ENCODE data around the gene VCAN. TPM values are rescaled to one million over a fixed set of nuclear protein-coding genes. Genes with fewer than 3 reads are reported as not detected.
A peak's percentile ranks its signal among the peaks of the same experiment; 100 is the strongest.

Gene VCAN
- total RNA-seq, 6 donors from 2014 or later, result 73.3 to 254 (median 121) TPM

DNA sequence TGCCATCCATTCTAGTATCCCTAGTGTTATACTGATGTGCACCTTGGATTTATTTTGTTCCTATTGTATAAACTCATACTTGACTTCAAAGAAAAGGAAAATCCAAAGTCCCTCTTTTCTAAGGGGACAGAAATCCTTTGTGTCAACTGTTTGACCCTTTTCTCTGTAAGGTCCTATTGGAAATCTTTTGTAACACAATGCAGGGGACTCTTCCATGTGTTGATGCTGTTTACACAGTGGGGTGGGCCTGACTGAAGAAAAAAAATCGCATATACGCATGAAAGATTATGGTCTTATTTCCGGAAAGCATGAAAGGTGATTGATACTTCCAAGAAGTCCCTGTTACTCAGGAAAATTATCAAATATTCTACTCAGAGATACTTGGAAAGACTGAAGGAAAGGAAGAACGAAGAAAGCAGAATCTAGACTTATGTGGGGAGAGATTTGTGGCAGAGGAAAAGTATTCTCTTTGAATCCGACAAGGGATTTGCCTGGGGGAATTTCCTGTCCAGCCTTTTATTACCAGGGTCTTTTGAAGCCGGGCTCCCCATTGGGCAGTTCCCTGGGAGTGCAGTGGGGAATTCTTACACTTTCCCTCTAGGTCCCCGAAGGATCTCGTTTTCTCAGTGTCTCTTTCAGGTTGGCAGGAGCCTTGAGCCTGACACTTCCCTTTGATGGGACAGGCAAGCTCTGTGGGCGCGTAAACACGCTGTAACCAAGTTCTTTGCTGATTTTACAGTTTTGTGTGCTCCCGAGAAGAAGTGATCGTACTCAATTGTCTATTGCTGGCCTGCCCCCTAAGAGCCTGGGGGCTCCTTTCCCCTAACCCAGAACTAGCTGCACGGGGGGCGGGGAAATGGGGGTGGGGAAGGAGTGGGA is 779 bp upstream of the VCAN start:
- Histone ChIP-seq H3K27ac (peak overlapping the region in 3 of 4 donors; percentile 7 to 74 (median 72)), H3K4me3 (peak overlapping the region in 3 of 4 donors; percentile 42 to 53 (median 50)), H3K9me3 (no peaks in the 10 kb centered on the region), H3K27me3 (peaks cover 0 to 20% (median 8%) of the 10 kb centered on the region in 4 donors), H3K36me3 (no peaks in the 10 kb centered on the region), H3K4me1 (peaks cover 31 to 43% (median 39%) of the 10 kb centered on the region in 4 donors)
- 16 to 17% methylated on average over 13 to 15 of the region's 15 CpGs for WGBS, 2 donors
- no peak for ATAC-seq (ENCODE audit: low FRiP score in 2 of 2)
- DNase-seq, result no peak
- TF ChIP-seq, protein P1, sequence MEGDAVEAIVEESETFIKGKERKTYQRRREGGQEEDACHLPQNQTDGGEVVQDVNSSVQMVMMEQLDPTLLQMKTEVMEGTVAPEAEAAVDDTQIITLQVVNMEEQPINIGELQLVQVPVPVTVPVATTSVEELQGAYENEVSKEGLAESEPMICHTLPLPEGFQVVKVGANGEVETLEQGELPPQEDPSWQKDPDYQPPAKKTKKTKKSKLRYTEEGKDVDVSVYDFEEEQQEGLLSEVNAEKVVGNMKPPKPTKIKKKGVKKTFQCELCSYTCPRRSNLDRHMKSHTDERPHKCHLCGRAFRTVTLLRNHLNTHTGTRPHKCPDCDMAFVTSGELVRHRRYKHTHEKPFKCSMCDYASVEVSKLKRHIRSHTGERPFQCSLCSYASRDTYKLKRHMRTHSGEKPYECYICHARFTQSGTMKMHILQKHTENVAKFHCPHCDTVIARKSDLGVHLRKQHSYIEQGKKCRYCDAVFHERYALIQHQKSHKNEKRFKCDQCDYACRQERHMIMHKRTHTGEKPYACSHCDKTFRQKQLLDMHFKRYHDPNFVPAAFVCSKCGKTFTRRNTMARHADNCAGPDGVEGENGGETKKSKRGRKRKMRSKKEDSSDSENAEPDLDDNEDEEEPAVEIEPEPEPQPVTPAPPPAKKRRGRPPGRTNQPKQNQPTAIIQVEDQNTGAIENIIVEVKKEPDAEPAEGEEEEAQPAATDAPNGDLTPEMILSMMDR (IDR thresholded peaks at IDR 0.05), result no peak
- no peak for TF ChIP-seq POLR2AphosphoS5 (IDR thresholded peaks at IDR 0.05)
- no peak for TF ChIP-seq EP300 (IDR thresholded peaks at IDR 0.05)
- TF ChIP-seq POLR2A (IDR thresholded peaks at IDR 0.05), result no peak

DNA sequence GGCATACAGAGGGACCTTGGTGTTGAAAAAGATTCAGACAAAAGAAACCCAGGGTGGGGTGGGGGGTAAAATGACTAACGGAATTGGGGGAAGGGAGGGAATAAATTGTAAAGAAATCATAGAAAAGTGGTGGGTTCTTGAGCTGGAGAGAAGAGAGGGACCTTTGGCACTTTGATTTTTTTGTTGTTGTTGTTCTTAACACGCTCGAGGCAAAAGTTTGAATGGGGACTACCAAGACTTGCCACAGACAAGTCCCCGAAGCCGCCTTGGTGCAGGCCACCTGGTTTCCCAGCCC is 616 bp downstream of the VCAN start:
- peak overlapping the region; percentile 48 to 83 (median 73) for H3K27ac ChIP-seq
- H3K9me3 ChIP-seq, result no peaks in the 10 kb centered on the region
- peaks cover 0 to 20% (median 8%) of the 10 kb centered on the region in 4 donors for H3K27me3 ChIP-seq
- WGBS, 2 donors, result 2% methylated on average over 5 of the region's 5 CpGs
- no peaks in the 10 kb centered on the region for H3K36me3 ChIP-seq
- ATAC-seq (ENCODE audit: low FRiP score in 2 of 2), result no peak
- no peak for DNase-seq
- peaks cover 31 to 45% (median 39%) of the 10 kb centered on the region in 4 donors for H3K4me1 ChIP-seq
- TF ChIP-seq, protein P1 (IDR thresholded peaks at IDR 0.05), result no peak
- TF ChIP-seq POLR2AphosphoS5 (IDR thresholded peaks at IDR 0.05) (no peak), POLR2A (IDR thresholded peaks at IDR 0.05) (no peak), EP300 (IDR thresholded peaks at IDR 0.05) (no peak)
- peak overlapping the region; percentile 4 to 53 (median 46) for H3K4me3 ChIP-seq

DNA sequence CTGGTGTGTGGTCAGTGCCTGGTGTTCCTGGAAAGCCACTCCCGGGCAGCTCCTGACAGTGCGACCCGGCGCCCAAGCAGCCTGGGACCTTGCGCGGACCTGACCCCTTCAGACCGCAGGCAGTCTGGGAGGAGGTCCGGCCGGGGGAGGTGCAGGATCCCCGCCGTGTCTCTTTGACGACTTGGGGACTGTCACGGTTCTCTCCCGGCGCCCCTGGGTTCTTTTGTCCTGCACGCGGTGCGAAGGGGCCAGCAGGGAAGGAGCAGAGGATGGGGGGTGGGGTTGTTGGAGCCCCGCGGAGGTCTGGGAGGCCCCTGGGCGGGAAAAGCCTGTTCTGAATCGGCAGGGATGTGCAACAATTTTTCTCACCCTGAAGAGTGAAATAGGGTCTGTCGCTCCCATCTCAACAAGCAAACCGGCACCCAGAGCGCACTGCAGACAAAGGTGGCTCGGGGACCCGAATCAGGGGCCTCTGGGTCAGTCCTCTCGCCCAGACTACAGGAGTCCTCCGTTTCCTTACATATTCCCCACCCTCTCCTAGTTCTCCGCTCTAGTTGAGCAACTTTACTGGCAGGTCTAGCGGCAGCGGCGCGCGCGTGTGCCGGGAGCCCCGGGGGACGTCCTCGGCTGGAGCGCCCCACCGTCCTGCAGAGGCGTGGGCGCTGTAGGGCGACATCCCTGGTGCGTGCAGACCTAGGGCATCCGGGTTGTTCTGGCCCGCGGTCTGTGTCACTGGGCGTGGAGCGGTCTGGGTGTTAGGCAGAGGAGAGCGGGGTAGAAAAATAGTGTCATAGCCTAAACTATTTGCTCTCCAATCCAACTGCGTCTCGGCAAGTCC is 1.2 kb downstream of the VCAN start:
- H3K9me3 ChIP-seq, result no peaks in the 10 kb centered on the region
- peak overlapping the region; percentile 48 to 83 (median 73) for H3K27ac ChIP-seq
- peak overlapping the region; percentile 23 to 53 (median 46) for H3K4me3 ChIP-seq
- ATAC-seq (ENCODE audit: low FRiP score in 2 of 2), result peak; percentile 55 to 75
- DNase-seq, result peak; percentile 27 to 88
- H3K27me3 ChIP-seq, result peaks cover 0 to 20% (median 8%) of the 10 kb centered on the region in 4 donors
- no peak for TF ChIP-seq POLR2AphosphoS5 (IDR thresholded peaks at IDR 0.05)
- TF ChIP-seq, protein P1 (IDR thresholded peaks at IDR 0.05), result no peak
- TF ChIP-seq EP300 (IDR thresholded peaks at IDR 0.05), result no peak
- TF ChIP-seq POLR2A (IDR thresholded peaks at IDR 0.05), result no peak
- H3K4me1 ChIP-seq, result peaks cover 31 to 45% (median 39%) of the 10 kb centered on the region in 4 donors
- no peaks in the 10 kb centered on the region for H3K36me3 ChIP-seq
- WGBS, 2 donors, result 2 to 4% methylated on average over 16 to 52 of the region's 54 CpGs

DNA sequence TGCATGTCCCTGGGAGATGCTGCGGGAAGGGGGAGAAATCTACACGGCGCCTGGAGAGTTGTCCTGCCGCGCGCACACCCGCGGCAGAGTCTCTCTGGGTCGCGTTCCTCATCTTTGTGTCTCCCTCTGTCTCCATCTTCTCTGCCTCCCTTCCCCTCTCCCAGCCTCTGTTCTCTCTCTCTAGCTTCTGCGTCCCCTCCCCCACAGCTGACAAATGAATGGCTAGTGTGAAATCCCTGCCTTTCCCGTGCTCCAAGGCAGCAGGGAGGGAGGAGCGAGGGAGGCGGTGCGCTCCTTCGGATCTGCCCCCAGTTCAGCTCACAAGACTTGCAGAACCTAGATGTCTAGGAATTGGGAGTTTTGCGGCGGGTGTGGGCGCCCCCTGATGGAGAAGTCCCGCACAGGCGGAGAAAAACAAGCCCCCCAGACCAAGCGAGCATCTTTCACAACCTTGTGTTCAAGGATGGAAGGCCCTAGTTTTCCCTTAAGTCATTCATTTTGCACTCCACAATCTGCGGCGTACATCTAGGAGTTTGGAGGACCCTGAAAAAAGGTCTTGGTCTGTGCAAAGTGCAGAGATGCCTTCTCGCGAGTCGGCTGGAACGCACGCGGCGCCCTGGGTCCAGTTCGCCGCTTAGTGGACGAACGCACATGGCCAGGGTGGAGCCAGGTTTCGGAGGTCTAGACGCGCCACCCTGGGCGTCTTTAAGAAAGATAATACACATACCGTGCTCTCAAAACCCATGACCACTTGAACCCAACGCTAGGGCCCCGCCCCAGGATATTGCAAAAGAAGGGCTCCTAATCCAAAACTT is 2.0 kb downstream of the VCAN start:
- Histone ChIP-seq H3K27me3 (peaks cover 0 to 20% (median 8%) of the 10 kb centered on the region in 4 donors), H3K4me1 (peaks cover 31 to 45% (median 39%) of the 10 kb centered on the region in 4 donors), H3K27ac (peak overlapping the region; percentile 70 to 83 (median 73))

More for the DNA sequence above, 2.0 kb downstream of the VCAN start:
- 0 to 2% methylated on average over 31 to 42 of the region's 42 CpGs for WGBS, 2 donors
- DNase-seq, result peak; percentile 83 to 89
- H3K36me3 ChIP-seq, result no peaks in the 10 kb centered on the region
- H3K4me3 ChIP-seq, result peak overlapping the region; percentile 42 to 53 (median 46)
- ATAC-seq (ENCODE audit: low FRiP score in 2 of 2), result peak; percentile 84 to 89
- no peaks in the 10 kb centered on the region for H3K9me3 ChIP-seq
- peak in 2 of 4 donors; percentile 34 to 64 for TF ChIP-seq POLR2A (IDR thresholded peaks at IDR 0.05)
- TF ChIP-seq, protein P1 (IDR thresholded peaks at IDR 0.05), result peak; percentile 68 to 81 (median 76)
- no peak for TF ChIP-seq EP300 (IDR thresholded peaks at IDR 0.05)
- TF ChIP-seq POLR2AphosphoS5 (IDR thresholded peaks at IDR 0.05), result peak; percentile 43 to 82
